Right lobe of liver (tissue), 4 donors: ENCODE measurements around the gene RANBP1.

ENCODE experiments used
- CTCF ChIP-seq, 4 donors: fragments of 200-600 bp in 3 of 4; fragments of 450-650 bp in 1 of 4; IDR thresholded peaks; one replicate each; pipeline versions ENCODE4 v1.5.1 to v1.8.0; 2016 to 2022; ENCODE audit warnings: antibody characterized with exemption in 4 of 4, mild to moderate bottlenecking in 2 of 4
- POLR2A ChIP-seq: fragments of 450-650 bp; IDR thresholded peaks from one replicate; pipeline ENCODE4 v1.6.1; 2017; ENCODE audit warnings: antibody characterized with exemption, mild to moderate bottlenecking
- donor health status: DM: no; HTN: no; CAD: no.
- donor health status: DM: no; HTN: no; CAD: no.
- donor health status: DM: no; HTN: yes; CAD: no.

- TF ChIP-seq CTCF (IDR thresholded peaks at IDR 0.05) = no peak
- TF ChIP-seq POLR2A = no peak
Observed at GRCh38 chr22:20155330-20156041, 39.6 kb downstream of the RANBP1 start.
